Renal cortical epithelial cell (primary cell): Measurements from ENCODE around the gene TADA2B. TPM values are rescaled to one million over a fixed set of nuclear protein-coding genes. Genes with fewer than 3 reads are reported as not detected.

Experiments
- total RNA-seq: library from RNA; depleted of rRNA; stranded (reverse); fragments of >200 nt; gene quantifications from 2 replicates; pipeline ENCODE4 v1.2.3, GENCODE V29; 2014

The TADA2B gene
- total RNA-seq, 1 donor from 2014 or later = 31.4 TPM

Other genes with a start within 250 kb of the TADA2B start
- 50.7 and 94.0 TPM in 2 replicates for gene TBC1D14, start 133.5 kb upstream of the TADA2B start, total RNA-seq
- 39.9 and 42.2 TPM in 2 replicates for gene GRPEL1, start 24.7 kb downstream of the TADA2B start, total RNA-seq
- gene SORCS2, start 149.2 kb downstream of the TADA2B start, total RNA-seq = 1.0 and 11.0 TPM in 2 replicates